OCI-LY7 (cell line): ENCODE measurements around the gene CASP4.

Experiments
- EZH2phosphoT487 ChIP-seq: fragments of 200-600 bp; sonication (generic); IDR thresholded peaks from 2 replicates; pipeline ENCODE4 v1.6.1; 2018; ENCODE audit warnings: low read depth, borderline replicate concordance, mild to moderate bottlenecking, mixed run types, antibody characterized with exemption, low read length, moderate library complexity, mixed read lengths
- TF ChIP-seq, protein P1 (sequence below): fragments of 200-600 bp; sonication (generic); conservative IDR thresholded peaks from 2 replicates; pipeline ENCODE4 v1.5.1; 2014; ENCODE audit warnings: mild to moderate bottlenecking, antibody characterized with exemption, low read length, moderate library complexity, mixed read lengths

DNA sequence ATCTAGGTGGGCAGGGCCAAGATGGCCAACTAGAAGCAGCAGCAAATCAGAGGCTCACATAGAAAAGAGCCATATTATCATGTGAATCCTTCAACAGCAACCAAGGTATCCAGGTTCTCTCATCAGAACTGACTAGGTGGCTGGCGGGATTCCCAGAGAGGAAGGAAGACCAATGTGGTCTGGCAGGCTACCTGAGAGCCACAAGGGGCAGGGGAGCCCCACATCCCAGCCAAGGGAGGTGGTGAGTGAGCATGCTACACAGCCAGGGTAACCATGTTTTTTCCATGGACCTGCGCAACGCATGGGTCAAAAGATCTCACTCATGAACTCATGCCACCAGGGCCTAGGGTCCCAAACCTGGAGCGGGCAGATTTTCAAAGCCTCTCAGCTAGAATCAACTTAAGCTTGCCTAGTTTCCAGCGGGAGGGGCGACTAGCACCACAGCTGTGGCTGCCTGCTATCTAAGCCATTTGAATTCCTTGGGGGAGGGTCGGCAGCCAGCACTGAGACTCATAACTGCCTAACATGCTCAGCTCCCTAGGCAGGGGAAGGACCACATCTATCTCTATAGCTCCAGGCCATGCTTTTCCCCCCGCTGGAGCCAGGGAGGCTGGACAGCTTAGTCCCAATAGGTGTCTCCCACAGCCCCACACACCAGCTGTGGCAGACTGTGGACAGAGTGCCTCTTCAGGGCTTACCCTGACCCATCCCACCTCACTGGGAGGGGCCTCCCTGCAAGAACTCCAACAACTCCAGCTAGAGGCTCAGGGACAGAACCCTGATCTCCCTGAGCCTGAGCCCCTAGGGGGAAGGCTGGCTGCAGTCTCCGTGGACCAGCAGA is 41.4 kb downstream of the CASP4 start:
- TF ChIP-seq, protein P1, sequence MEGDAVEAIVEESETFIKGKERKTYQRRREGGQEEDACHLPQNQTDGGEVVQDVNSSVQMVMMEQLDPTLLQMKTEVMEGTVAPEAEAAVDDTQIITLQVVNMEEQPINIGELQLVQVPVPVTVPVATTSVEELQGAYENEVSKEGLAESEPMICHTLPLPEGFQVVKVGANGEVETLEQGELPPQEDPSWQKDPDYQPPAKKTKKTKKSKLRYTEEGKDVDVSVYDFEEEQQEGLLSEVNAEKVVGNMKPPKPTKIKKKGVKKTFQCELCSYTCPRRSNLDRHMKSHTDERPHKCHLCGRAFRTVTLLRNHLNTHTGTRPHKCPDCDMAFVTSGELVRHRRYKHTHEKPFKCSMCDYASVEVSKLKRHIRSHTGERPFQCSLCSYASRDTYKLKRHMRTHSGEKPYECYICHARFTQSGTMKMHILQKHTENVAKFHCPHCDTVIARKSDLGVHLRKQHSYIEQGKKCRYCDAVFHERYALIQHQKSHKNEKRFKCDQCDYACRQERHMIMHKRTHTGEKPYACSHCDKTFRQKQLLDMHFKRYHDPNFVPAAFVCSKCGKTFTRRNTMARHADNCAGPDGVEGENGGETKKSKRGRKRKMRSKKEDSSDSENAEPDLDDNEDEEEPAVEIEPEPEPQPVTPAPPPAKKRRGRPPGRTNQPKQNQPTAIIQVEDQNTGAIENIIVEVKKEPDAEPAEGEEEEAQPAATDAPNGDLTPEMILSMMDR = no peak
- no peak for TF ChIP-seq EZH2phosphoT487
